Rectal smooth muscle tissue (tissue), 1 donor: ENCODE data around the gene SPACA6.

Experiments used
- H3K27ac ChIP-seq: one replicate; pipeline ENCODE4 v1.7.0; 2013; ENCODE audit warnings: low read depth, low read length, inconsistent platforms
- H3K27me3 ChIP-seq: one replicate; pipeline ENCODE4 v1.7.0; 2013; ENCODE audit warnings: low read length; ENCODE audit not compliant: control insufficient read depth, insufficient read depth
- H3K36me3 ChIP-seq: one replicate; pipeline ENCODE4 v1.7.0; 2013; ENCODE audit warnings: low read length; ENCODE audit not compliant: control insufficient read depth, insufficient read depth
- H3K4me1 ChIP-seq: one replicate; pipeline ENCODE4 v1.7.0; 2013; ENCODE audit warnings: low read length; ENCODE audit not compliant: control insufficient read depth, insufficient read depth
- H3K4me3 ChIP-seq: one replicate; pipeline ENCODE4 v1.7.0; 2013; ENCODE audit warnings: low read length
- H3K9ac ChIP-seq: one replicate; pipeline ENCODE4 v1.7.0; 2013; ENCODE audit warnings: low read length

SPACA6 gene

DNA sequence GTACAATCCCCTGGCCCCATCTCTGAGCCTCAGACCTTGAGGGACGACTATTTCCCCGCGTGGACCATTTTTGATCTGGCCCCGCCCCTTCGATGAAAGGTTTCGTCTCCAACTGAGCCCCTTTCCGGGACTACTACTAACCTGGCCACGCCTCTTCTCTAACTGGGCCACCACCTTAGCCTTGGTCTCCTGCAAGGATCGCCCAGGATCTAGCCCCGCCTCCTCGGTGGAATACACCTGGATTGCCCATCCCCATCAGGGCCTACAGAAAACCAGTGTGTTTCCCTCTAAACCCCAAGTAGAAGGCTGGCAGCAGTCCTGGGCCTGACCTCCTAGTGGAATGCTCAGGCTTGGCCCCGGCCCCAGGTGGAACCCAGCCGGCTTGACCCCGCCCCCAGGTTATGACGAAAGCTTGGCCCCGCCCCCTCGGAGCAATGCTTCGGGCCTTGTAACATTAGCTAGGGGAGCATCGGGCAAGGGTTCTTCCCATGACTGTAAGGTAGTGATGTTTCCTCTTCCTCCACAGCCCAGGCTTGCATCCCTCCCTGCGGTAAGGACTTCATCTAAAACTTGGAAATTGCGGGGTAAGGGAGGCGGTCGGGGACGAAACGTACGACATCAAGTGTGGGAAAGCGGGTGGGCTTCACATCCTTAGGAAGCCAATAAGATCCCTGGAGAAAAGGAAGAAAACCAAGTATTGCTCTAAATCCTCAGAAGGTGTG is 9.1 kb downstream of the SPACA6 start:
- Histone ChIP-seq H3K27ac (peak overlapping the region; percentile 77), H3K4me3 (peak overlapping the region; percentile 39), H3K36me3 (peaks cover 8% of the 10 kb centered on the region), H3K27me3 (no peaks in the 10 kb centered on the region), H3K9ac (no peak overlapping the region), H3K4me1 (peaks cover 11% of the 10 kb centered on the region)

DNA sequence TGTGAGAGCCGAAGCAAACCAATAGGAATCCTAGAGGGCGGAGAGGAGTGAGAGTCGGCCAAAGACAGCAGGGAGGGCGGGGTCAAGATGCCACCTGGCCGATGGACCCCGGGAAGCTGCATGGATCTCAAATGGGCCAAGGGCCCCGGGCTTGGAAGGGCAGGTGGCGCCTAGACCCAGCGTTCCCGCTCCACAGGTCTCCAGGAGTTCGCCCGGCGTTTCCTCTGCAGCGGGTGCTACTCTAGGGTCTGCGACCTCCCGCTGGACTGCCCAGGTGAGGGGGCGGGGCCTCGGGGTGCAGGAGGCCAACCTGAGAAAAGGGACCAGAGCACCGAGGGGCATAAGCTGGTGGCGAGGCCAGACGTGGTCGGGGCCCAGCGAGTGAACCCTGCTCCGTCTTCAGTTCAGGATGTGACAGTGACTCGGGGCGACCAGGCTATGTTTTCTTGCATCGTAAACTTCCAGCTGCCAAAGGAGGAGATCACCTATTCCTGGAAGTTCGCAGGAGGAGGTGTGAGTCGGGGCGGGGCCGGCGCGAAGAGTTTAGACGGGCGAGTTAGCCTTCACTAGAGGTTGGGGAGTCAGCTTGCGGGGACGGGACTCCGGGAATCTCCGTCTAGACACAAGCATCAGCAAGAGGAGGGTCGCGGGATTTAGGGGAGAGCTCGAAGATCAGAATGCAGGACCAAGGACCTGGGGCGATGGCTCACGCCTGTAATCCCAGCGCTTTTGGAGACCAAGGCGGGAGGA is 9.9 kb downstream of the SPACA6 start:
- H3K9ac ChIP-seq: no peak overlapping the region
- peak overlapping the region; percentile 91 for H3K4me3 ChIP-seq
- no peaks in the 10 kb centered on the region for H3K27me3 ChIP-seq
- peak overlapping the region; percentile 94 for H3K27ac ChIP-seq
- H3K4me1 ChIP-seq: peaks cover 11% of the 10 kb centered on the region
- H3K36me3 ChIP-seq: peaks cover 8% of the 10 kb centered on the region

DNA sequence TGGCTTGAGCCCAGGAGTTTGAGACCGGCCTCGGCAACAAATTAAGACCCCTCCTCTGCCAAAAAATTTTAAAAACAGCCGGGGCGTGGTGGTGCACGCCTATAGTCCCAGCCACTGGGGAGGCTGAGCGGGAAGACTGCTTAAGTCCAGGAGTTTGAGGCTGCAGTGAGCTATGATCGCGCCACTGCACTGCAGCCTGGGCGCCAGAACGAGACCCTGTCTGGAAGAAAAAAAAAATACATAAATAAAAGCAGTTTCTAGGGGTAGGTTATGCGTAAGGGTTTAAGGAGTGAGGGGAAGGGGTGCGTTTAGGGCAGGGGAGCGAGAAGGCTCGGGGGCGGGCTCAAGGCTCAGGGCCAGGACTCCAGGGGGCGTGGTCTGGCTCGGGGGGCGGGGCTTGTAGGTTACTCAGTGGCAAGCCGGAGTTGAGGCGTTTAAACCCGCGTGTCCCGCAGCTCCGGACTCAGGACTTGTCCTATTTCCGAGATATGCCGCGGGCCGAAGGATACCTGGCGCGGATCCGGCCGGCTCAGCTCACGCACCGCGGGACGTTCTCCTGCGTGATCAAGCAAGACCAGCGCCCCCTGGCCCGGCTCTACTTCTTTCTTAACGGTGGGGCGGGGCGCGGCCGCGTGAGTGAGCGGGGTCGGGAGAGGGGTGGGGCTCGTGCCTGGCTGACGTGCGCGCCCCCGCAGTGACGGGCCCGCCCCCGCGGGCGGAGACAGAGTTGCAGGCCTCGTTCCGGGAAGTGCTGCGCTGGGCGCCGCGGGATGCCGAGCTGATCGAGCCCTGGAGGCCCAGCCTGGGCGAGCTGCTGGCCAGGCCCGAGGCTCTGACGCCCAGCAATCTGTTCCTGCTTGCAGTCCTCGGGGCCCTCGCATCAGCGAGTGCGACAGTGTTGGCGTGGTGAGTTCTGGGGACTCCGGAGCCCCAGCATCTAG is 10.7 kb downstream of the SPACA6 start:
- Histone ChIP-seq H3K27me3 (no peaks in the 10 kb centered on the region), H3K9ac (peak overlapping the region; percentile 74), H3K4me3 (peak overlapping the region; percentile 91), H3K4me1 (peaks cover 11% of the 10 kb centered on the region), H3K27ac (peak overlapping the region; percentile 94), H3K36me3 (peaks cover 8% of the 10 kb centered on the region)

DNA sequence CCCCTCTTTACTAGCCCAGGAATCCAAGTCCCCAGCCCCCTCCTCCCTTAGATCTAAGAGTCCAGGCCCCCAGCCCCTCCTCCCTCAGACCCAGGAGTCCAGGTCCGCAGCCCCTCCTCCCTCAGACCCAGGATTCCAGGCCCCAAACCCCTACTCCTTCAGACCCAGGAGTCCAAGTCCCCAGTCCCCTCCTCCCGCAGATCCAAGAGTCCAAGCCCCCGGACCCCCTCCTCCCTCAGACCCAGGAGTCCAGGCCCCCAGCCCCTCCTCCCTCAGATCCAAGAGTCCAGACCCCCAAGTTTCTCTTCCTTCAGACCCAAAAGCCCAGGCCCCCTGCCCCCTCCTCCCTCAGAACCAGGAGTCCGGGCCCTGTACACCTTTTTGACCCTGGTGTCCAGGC is 11.5 kb downstream of the SPACA6 start:
- Histone ChIP-seq H3K27ac (peak overlapping the region; percentile 94), H3K36me3 (peaks cover 8% of the 10 kb centered on the region), H3K27me3 (no peaks in the 10 kb centered on the region)

DNA sequence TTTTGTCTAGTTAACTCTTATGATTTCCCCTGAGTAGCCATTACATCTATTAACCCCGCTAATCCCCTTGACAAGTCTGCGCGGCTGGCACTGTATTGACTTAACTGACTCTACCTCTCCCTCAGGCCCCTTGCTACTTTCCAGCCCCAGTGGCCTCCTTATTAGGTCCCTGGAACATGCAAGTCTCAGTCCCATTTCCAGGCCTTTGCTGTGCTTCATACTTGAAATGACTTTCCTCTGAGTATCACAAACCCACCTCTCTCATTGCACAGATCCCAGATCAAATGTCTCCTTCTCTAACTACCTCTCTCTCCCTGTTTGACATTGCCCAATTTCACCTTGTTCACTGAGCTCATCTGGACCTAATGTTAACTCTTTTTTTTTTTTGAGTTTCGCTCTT is 13.2 kb downstream of the SPACA6 start:
- Histone ChIP-seq H3K9ac (no peak overlapping the region), H3K36me3 (peaks cover 8% of the 10 kb centered on the region), H3K27me3 (no peaks in the 10 kb centered on the region), H3K27ac (no peak overlapping the region), H3K4me3 (no peak overlapping the region), H3K4me1 (peaks cover 11% of the 10 kb centered on the region)

More for the DNA sequence above, 11.5 kb downstream of the SPACA6 start:
- Histone ChIP-seq H3K9ac (peak overlapping the region; percentile 74), H3K4me3 (peak overlapping the region; percentile 91), H3K4me1 (peaks cover 11% of the 10 kb centered on the region)

DNA sequence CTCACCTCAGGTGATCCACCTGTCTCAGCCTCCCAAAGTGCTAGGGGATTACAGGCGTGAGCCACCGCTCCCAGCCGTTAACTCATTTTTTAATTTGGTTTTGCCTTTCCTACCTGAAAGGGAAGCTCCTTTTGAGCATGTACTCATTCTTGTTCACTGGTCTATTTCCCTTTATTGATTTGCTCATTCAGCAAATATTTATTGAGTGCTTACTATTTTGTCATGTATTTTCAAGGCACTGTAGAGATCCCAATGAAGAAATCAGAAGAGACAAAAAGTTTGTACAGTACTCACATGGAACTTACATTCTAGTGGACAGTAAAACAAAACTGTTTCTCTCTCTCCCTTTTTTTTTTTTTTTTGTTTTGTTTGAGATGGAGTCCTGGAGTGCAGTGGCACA is 13.8 kb downstream of the SPACA6 start:
- H3K4me3 ChIP-seq: no peak overlapping the region
- peaks cover 11% of the 10 kb centered on the region for H3K4me1 ChIP-seq
- H3K27ac ChIP-seq: no peak overlapping the region
- no peaks in the 10 kb centered on the region for H3K27me3 ChIP-seq
- H3K36me3 ChIP-seq: peaks cover 8% of the 10 kb centered on the region
- no peak overlapping the region for H3K9ac ChIP-seq

DNA sequence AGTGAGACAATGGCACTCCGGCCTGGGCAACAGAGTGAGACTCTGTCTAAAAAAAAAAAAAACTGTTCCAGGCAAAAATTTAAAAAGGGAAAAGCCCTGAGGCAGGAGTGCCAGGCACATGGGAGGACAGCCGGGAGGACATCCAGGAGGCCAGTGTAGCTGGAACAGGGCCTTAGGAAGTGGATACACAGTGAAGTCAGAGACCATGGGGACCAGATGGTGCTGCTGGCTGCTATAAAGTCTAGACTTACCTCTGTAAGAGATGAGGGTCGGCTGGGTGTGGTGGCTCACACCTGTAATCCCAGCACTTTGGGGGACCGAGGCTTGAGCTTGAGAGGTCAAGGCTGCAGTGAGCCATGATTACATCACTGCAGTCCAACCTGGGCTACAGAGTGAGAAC is 15.7 kb downstream of the SPACA6 start:
- Histone ChIP-seq H3K36me3 (peaks cover 8% of the 10 kb centered on the region), H3K4me1 (peaks cover 5% of the 10 kb centered on the region), H3K27me3 (no peaks in the 10 kb centered on the region), H3K9ac (no peak overlapping the region), H3K27ac (no peak overlapping the region), H3K4me3 (no peak overlapping the region)

DNA sequence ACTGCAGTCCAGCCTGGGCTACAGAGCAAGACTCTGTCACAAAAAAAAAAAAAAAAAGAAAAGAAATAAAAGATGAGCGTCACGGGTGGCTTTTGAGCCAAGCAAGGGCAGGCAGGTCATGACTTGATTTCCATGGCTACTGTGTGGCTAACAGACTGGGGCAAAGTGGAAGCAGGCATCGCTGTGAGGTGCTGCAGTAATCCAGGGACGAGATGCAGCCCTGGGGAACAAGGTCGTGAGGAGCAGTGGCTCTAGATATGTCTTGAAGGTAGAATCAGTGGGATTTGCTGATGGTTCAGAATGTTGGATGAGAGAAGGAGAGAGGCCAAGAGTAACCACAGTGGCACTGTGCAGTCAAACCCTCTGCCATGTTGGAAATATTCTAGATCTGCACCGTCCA is 16.4 kb downstream of the SPACA6 start:
- Histone ChIP-seq H3K9ac (no peak overlapping the region), H3K36me3 (peaks cover 8% of the 10 kb centered on the region), H3K4me3 (no peak overlapping the region), H3K27me3 (no peaks in the 10 kb centered on the region), H3K27ac (no peak overlapping the region), H3K4me1 (peaks cover 5% of the 10 kb centered on the region)

DNA sequence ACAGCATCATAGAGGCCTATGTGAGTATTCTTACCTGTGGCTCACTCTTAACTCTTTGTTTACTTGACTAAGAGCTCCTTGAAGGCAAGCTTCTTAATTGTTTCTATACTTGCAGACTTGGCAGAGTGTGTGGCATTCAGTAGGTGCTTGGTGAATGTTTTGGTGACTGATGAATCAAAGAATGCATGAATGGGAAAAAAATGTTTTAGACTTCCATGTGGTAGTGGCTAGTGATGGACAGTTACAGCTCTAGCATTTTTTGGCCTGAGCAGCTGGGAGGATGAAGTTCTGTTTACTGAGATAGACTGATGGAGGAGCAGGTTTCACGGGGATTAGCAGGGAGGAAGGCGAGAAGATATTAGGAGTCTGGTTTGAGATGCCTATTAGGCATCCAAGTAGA is 17.0 kb downstream of the SPACA6 start:
- Histone ChIP-seq H3K27ac (no peak overlapping the region), H3K4me1 (peaks cover under 1% of the 10 kb centered on the region), H3K27me3 (no peaks in the 10 kb centered on the region), H3K36me3 (peaks cover 5% of the 10 kb centered on the region), H3K4me3 (no peak overlapping the region), H3K9ac (no peak overlapping the region)

DNA sequence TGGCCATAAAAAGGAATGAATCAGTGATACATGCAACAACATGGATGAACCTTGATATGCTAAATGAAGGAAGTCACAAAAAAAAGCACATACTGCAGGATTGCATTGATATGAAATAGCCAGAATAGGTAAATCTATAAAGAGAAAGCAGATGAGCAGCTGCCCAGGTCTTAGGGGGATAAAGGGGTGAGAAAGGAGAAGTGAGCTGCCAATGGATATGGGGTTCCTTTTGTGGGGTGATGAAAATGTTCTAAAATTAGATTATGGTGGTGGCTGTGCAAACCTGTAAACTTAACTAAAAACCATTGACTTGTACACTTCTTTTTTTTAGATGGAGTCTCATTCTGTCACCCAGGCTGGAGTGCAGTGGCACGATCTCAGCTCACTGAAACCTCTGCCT is 18.6 kb downstream of the SPACA6 start:
- H3K4me3 ChIP-seq: no peak overlapping the region
- H3K9ac ChIP-seq: no peak overlapping the region
- H3K27me3 ChIP-seq: no peaks in the 10 kb centered on the region
- no peak overlapping the region for H3K27ac ChIP-seq
- no peaks in the 10 kb centered on the region for H3K36me3 ChIP-seq
- H3K4me1 ChIP-seq: no peaks in the 10 kb centered on the region

DNA sequence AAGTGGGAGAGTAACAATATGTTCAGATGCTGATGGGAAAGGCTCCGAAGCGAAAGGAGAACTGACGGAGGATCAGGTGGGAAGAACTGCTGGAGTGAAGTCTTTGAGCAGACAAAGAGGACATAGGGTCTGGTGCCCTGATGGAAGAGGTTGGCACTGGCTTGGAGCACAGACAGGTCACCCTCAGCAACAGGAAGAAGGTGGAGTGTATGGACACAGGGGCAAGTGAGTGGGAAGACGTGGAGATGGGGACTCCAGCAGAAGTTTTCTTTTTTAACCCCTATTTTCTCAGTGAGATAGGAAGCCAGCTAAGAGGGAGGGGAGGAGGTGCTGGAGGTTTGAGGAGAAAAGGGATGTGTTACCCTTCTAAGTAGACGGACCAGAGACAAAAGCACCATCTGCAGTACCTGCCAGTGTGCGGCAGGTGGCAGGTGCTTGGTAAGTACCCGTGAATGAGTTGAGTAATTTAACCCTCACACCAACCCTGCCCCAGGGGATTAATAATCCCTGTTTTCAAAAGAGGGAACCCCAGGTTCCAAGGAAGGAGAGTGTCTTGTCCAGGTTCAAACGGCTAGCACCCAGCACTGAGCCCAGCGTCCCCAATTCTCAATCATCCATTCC is 19.4 kb downstream of the SPACA6 start:
- no peak overlapping the region for H3K27ac ChIP-seq
- H3K4me3 ChIP-seq: no peak overlapping the region
- H3K4me1 ChIP-seq: no peaks in the 10 kb centered on the region
- H3K36me3 ChIP-seq: no peaks in the 10 kb centered on the region
- H3K9ac ChIP-seq: no peak overlapping the region
- no peaks in the 10 kb centered on the region for H3K27me3 ChIP-seq
